T-helper 2 cell (primary cell): ENCODE measurements around the gene SOX8.

ENCODE experiments used
- DNase-seq, 5 experiments: peaks; one replicate each; pipeline versions ENCODE4 v3.0.0 to v3.0.0-alpha.2; 2012 to 2022

Gene SOX8

GRCh38 chr16:1027501-1027815 lies 45.9 kb downstream of the SOX8 start:
- no peak for DNase-seq

GRCh38 chr16:1028056-1028455 lies 46.5 kb downstream of the SOX8 start:
- no peak for DNase-seq

GRCh38 chr16:1028524-1029258 lies 47.1 kb downstream of the SOX8 start:
- DNase-seq = no peak

- no peak for DNase-seq
Observed at GRCh38 chr16:1029259-1029545, 47.6 kb downstream of the SOX8 start.

- DNase-seq = no peak
Observed at GRCh38 chr16:1030473-1030901, 48.9 kb downstream of the SOX8 start.

- no peak for DNase-seq
Observed at GRCh38 chr16:1031666-1032065, 50.1 kb downstream of the SOX8 start.

GRCh38 chr16:1032607-1033006 lies 51.0 kb downstream of the SOX8 start:
- DNase-seq = no peak

- no peak for DNase-seq
Observed at GRCh38 chr16:1033128-1033679, 51.6 kb downstream of the SOX8 start.

GRCh38 chr16:1034230-1035065 lies 52.9 kb downstream of the SOX8 start:
- DNase-seq = no peak

GRCh38 chr16:1035066-1035415 lies 53.5 kb downstream of the SOX8 start:
- DNase-seq = no peak

GRCh38 chr16:1036166-1036565 lies 54.6 kb downstream of the SOX8 start:
- DNase-seq = no peak
